ENCODE results near the gene SKIDA1.

SKIDA1 gene

GRCh38 chr10:21534280-21534586 lies 8.8 kb upstream of the SKIDA1 start:
- no peak for DNase-seq (ENCODE audit: extremely low spot score)
- CTCF ChIA-PET = no interaction called here
- TF ChIP-seq ELF4 (IDR thresholded peaks at IDR 0.05) = no peak
- no peak for TF ChIP-seq NFRKB (IDR thresholded peaks at IDR 0.05)
- no peak for TF ChIP-seq ARNT (IDR thresholded peaks at IDR 0.05)
- TF ChIP-seq L3MBTL2 (conservative IDR thresholded peaks at IDR 0.05) = no peak
- no peak for TF ChIP-seq FOXK2 (IDR thresholded peaks at IDR 0.05)
- no peak for TF ChIP-seq FOXM1 (IDR thresholded peaks at IDR 0.05; ENCODE audit: borderline replicate concordance)
- TF ChIP-seq SP1 (IDR thresholded peaks at IDR 0.05) = no peak
- no peak for TF ChIP-seq TARDBP (IDR thresholded peaks at IDR 0.05)
- no peak for TF ChIP-seq LEF1 (IDR thresholded peaks at IDR 0.05; ENCODE audit: borderline replicate concordance)
- no peak for TF ChIP-seq HDGF (IDR thresholded peaks at IDR 0.05; ENCODE audit: borderline replicate concordance)
- no peak for TF ChIP-seq CTBP1 (IDR thresholded peaks at IDR 0.05; ENCODE audit: borderline replicate concordance)
- TF ChIP-seq FOXA1 (IDR thresholded peaks at IDR 0.05) = no peak
- no peak for TF ChIP-seq SUZ12 (IDR thresholded peaks at IDR 0.05)
- TF ChIP-seq, protein P1, sequence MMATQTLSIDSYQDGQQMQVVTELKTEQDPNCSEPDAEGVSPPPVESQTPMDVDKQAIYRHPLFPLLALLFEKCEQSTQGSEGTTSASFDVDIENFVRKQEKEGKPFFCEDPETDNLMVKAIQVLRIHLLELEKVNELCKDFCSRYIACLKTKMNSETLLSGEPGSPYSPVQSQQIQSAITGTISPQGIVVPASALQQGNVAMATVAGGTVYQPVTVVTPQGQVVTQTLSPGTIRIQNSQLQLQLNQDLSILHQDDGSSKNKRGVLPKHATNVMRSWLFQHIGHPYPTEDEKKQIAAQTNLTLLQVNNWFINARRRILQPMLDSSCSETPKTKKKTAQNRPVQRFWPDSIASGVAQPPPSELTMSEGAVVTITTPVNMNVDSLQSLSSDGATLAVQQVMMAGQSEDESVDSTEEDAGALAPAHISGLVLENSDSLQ (IDR thresholded peaks at IDR 0.05) = no peak
- TF ChIP-seq ZNF384 (IDR thresholded peaks at IDR 0.05) = no peak
- POLR2A ChIA-PET = interaction anchor here (1.5 to 2.3 kb wide), 3 partner anchors 12 to 38 kb away, joined by 4 to 22 read pairs (median 13); no protein-coding TSS in a partner anchor

- ChIA-PET POLR2A (interaction anchor here (1.4 to 2.3 kb wide), 4 partner anchors 9 to 37 kb away, joined by 4 to 22 read pairs (median 9); no protein-coding TSS in a partner anchor), CTCF (no interaction called here)
- no peak for TF ChIP-seq BHLHE40 (IDR thresholded peaks at IDR 0.05; ENCODE audit: borderline replicate concordance)
- peak; percentile 40; the same call in 1 of the 2 replicates for TF ChIP-seq ARNT (IDR thresholded peaks at IDR 0.05)
- TF ChIP-seq SUZ12 (IDR thresholded peaks at IDR 0.05) = no peak
- TF ChIP-seq ZNF384 (IDR thresholded peaks at IDR 0.05) = no peak
- no peak for TF ChIP-seq SP1 (IDR thresholded peaks at IDR 0.05)
- TF ChIP-seq ELF4 (IDR thresholded peaks at IDR 0.05) = no peak
- TF ChIP-seq, protein P1 (IDR thresholded peaks at IDR 0.05) = no peak
- TF ChIP-seq FOXA1 (IDR thresholded peaks at IDR 0.05) = no peak
- TF ChIP-seq FOXK2 (IDR thresholded peaks at IDR 0.05) = no peak
- peak; percentile 53; the same call in 1 of the 2 replicates for TF ChIP-seq FOXM1 (IDR thresholded peaks at IDR 0.05; ENCODE audit: borderline replicate concordance)
- no peak for TF ChIP-seq TARDBP (IDR thresholded peaks at IDR 0.05)
- no peak for TF ChIP-seq NFRKB (IDR thresholded peaks at IDR 0.05)
- TF ChIP-seq L3MBTL2 (conservative IDR thresholded peaks at IDR 0.05) = peak; percentile 81
- TF ChIP-seq CTBP1 (IDR thresholded peaks at IDR 0.05; ENCODE audit: borderline replicate concordance) = no peak
- no peak for TF ChIP-seq HDGF (IDR thresholded peaks at IDR 0.05; ENCODE audit: borderline replicate concordance)
- peak; percentile 35; the same call in 1 of the 2 replicates for TF ChIP-seq LEF1 (IDR thresholded peaks at IDR 0.05; ENCODE audit: borderline replicate concordance)
- DNase-seq (ENCODE audit: extremely low spot score) = peak; percentile 88
Observed at GRCh38 chr10:21533467-21534279, 8.2 kb upstream of the SKIDA1 start, which contains the start of gene MLLT10. Gene MLLT10, plus strand, starts transcription at chr10:21534232. Its CDS starts 413 bp downstream, at chr10:21534645.

DNA sequence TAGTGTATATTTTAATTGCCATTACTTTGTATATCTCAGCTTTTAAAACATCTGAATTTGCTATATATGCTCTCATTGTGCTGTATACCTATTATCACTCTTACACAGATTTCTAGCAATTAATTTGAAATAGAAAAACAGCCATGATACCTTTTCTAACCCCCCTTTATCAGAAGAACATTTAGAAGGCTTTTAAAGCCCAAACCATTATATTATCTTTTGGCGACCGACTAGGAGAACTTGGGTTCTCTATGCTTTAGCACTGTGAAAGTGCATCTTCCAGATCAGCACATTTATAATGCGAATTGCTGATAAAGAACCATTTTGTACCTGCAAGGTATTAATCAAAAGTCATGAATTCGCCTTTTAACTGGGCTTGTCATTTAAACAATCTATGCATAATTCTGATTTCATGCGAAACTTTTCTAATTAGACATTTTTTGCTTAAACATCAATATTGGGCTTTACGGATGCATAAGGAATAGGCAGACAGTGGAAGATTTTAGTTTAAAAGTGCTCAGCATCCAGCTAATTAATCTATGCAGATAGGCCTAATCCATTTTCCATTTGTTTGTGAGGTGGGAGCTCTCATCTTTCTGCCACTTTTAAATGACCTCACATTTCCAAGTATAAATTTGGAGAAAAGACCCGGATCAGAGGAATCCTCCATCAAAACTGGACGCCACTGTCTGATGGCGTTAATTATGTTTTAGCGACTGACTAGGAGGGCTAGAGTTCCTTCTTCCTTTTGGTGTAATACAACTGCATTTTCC lies 7.4 kb upstream of the SKIDA1 start:
- DNase-seq (ENCODE audit: extremely low spot score) = no peak
- ChIA-PET CTCF (interaction anchor here (0.5 kb wide), 1 partner anchor 150 kb away, joined by 3 read pairs; no protein-coding TSS in a partner anchor), POLR2A (interaction anchor here (1.1 to 2.3 kb wide), 6 partner anchors 9 to 37 kb away, joined by 3 to 22 read pairs (median 4); no protein-coding TSS in a partner anchor)
- TF ChIP-seq LEF1 (IDR thresholded peaks at IDR 0.05; ENCODE audit: borderline replicate concordance) (no peak), FOXA1 (IDR thresholded peaks at IDR 0.05) (no peak)

GRCh38 chr10:21531164-21531563 lies 5.7 kb upstream of the SKIDA1 start:
- TF ChIP-seq ARNT (IDR thresholded peaks at IDR 0.05) (no peak), FOXA1 (IDR thresholded peaks at IDR 0.05) (no peak), SP1 (IDR thresholded peaks at IDR 0.05) (no peak), FOXM1 (IDR thresholded peaks at IDR 0.05; ENCODE audit: borderline replicate concordance) (no peak), HDGF (IDR thresholded peaks at IDR 0.05; ENCODE audit: borderline replicate concordance) (no peak), CTBP1 (IDR thresholded peaks at IDR 0.05; ENCODE audit: borderline replicate concordance) (no peak), NFRKB (IDR thresholded peaks at IDR 0.05) (no peak), ZNF384 (IDR thresholded peaks at IDR 0.05) (no peak)
- no peak for DNase-seq (ENCODE audit: extremely low spot score)
- CTCF ChIA-PET = no interaction called here
- POLR2A ChIA-PET = interaction anchor here (0.6 kb wide), 1 partner anchor 13 kb away, joined by 3 read pairs; no protein-coding TSS in a partner anchor

- ChIA-PET CTCF (interaction anchor here (0.6 kb wide), 1 partner anchor 450 kb away, joined by 3 read pairs; no protein-coding TSS in a partner anchor), POLR2A (no interaction called here)
- TF ChIP-seq SUZ12 (IDR thresholded peaks at IDR 0.05) = no peak
- TF ChIP-seq, protein P1 (IDR thresholded peaks at IDR 0.05) = no peak
- DNase-seq (ENCODE audit: extremely low spot score) = no peak
Observed at GRCh38 chr10:21530641-21531040, 5.2 kb upstream of the SKIDA1 start.

- ChIA-PET POLR2A (interaction anchor here (1.8 kb wide), 1 partner anchor 12 kb away, joined by 10 read pairs; no protein-coding TSS in a partner anchor), CTCF (interaction anchor here (0.6 kb wide), 1 partner anchor 450 kb away, joined by 3 read pairs; no protein-coding TSS in a partner anchor)
- DNase-seq (ENCODE audit: extremely low spot score) = no peak
- TF ChIP-seq ELF4 (IDR thresholded peaks at IDR 0.05) = no peak
- no peak for TF ChIP-seq ARNT (IDR thresholded peaks at IDR 0.05)
- TF ChIP-seq CTBP1 (IDR thresholded peaks at IDR 0.05; ENCODE audit: borderline replicate concordance) = no peak
- TF ChIP-seq TARDBP (IDR thresholded peaks at IDR 0.05) = no peak
- TF ChIP-seq BHLHE40 (IDR thresholded peaks at IDR 0.05; ENCODE audit: borderline replicate concordance) = no peak
Observed at GRCh38 chr10:21530168-21530567, 4.7 kb upstream of the SKIDA1 start.

All from HEK293T (cell line).